Measurements from ENCODE around the gene ZMPSTE24.

The ZMPSTE24 gene

GRCh38 chr1:40258445-40258769 is 371 bp downstream of the ZMPSTE24 start:
- Histone ChIP-seq H3K4me3 (ENCODE audit: extremely low read depth, insufficient read depth, low read length, poor library complexity, severe bottlenecking) (peak overlapping the region; percentile 95), H3K9me3 (ENCODE audit: control insufficient read depth, low read length) (no peaks in the 10 kb centered on the region), H3K36me3 (ENCODE audit: control insufficient read depth, insufficient read depth, low read length) (peaks cover 42% of the 10 kb centered on the region), H3K4me1 (ENCODE audit: control insufficient read depth, insufficient read depth, low read length, poor library complexity, severe bottlenecking) (no peaks in the 10 kb centered on the region), H3K27ac (ENCODE audit: low read depth, low read length, severe bottlenecking) (peak overlapping the region; percentile 74)
- 0% methylated on average over 8 to 10 of the region's 10 CpGs for WGBS, 2 experiments (ENCODE audit: insufficient coverage in 2 of 2)

GRCh38 chr1:40264354-40264781 is 6.3 kb downstream of the ZMPSTE24 start:
- H3K4me3 ChIP-seq (ENCODE audit: extremely low read depth, insufficient read depth, low read length, poor library complexity, severe bottlenecking) = no peak overlapping the region
- no peaks in the 10 kb centered on the region for H3K4me1 ChIP-seq (ENCODE audit: control insufficient read depth, insufficient read depth, low read length, poor library complexity, severe bottlenecking)
- peaks cover 96% of the 10 kb centered on the region for H3K36me3 ChIP-seq (ENCODE audit: control insufficient read depth, insufficient read depth, low read length)
- H3K27ac ChIP-seq (ENCODE audit: low read depth, low read length, severe bottlenecking) = no peak overlapping the region
- H3K9me3 ChIP-seq (ENCODE audit: control insufficient read depth, low read length) = no peaks in the 10 kb centered on the region
- 74 to 93% methylated on average over 2 of the region's 3 CpGs for WGBS, 2 experiments (ENCODE audit: insufficient coverage in 2 of 2)

GRCh38 chr1:40265298-40265697 is 7.3 kb downstream of the ZMPSTE24 start:
- Histone ChIP-seq H3K9me3 (ENCODE audit: control insufficient read depth, low read length) (no peaks in the 10 kb centered on the region), H3K36me3 (ENCODE audit: control insufficient read depth, insufficient read depth, low read length) (peaks cover 96% of the 10 kb centered on the region), H3K4me1 (ENCODE audit: control insufficient read depth, insufficient read depth, low read length, poor library complexity, severe bottlenecking) (no peaks in the 10 kb centered on the region), H3K4me3 (ENCODE audit: extremely low read depth, insufficient read depth, low read length, poor library complexity, severe bottlenecking) (no peak overlapping the region), H3K27ac (ENCODE audit: low read depth, low read length, severe bottlenecking) (no peak overlapping the region)

GRCh38 chr1:40265919-40266318 is 7.9 kb downstream of the ZMPSTE24 start:
- H3K4me3 ChIP-seq (ENCODE audit: extremely low read depth, insufficient read depth, low read length, poor library complexity, severe bottlenecking) = no peak overlapping the region
- H3K9me3 ChIP-seq (ENCODE audit: control insufficient read depth, low read length) = no peaks in the 10 kb centered on the region
- peaks cover 96% of the 10 kb centered on the region for H3K36me3 ChIP-seq (ENCODE audit: control insufficient read depth, insufficient read depth, low read length)
- no peaks in the 10 kb centered on the region for H3K4me1 ChIP-seq (ENCODE audit: control insufficient read depth, insufficient read depth, low read length, poor library complexity, severe bottlenecking)
- no peak overlapping the region for H3K27ac ChIP-seq (ENCODE audit: low read depth, low read length, severe bottlenecking)

- Histone ChIP-seq H3K9me3 (ENCODE audit: control insufficient read depth, low read length) (no peaks in the 10 kb centered on the region), H3K4me3 (ENCODE audit: extremely low read depth, insufficient read depth, low read length, poor library complexity, severe bottlenecking) (no peak overlapping the region), H3K36me3 (ENCODE audit: control insufficient read depth, insufficient read depth, low read length) (peaks cover 96% of the 10 kb centered on the region), H3K27ac (ENCODE audit: low read depth, low read length, severe bottlenecking) (no peak overlapping the region), H3K4me1 (ENCODE audit: control insufficient read depth, insufficient read depth, low read length, poor library complexity, severe bottlenecking) (no peaks in the 10 kb centered on the region)
- WGBS, 2 experiments (ENCODE audit: insufficient coverage in 2 of 2) = 88 to 90% methylated on average over 3 to 5 of the region's 6 CpGs
Measured at GRCh38 chr1:40266786-40267535, 8.9 kb downstream of the ZMPSTE24 start.

- no CpG with 5 or more reads among the region's 2 CpGs for WGBS, 2 experiments (ENCODE audit: insufficient coverage in 2 of 2)
- Histone ChIP-seq H3K9me3 (ENCODE audit: control insufficient read depth, low read length) (no peaks in the 10 kb centered on the region), H3K36me3 (ENCODE audit: control insufficient read depth, insufficient read depth, low read length) (peaks cover 96% of the 10 kb centered on the region), H3K27ac (ENCODE audit: low read depth, low read length, severe bottlenecking) (no peak overlapping the region), H3K4me1 (ENCODE audit: control insufficient read depth, insufficient read depth, low read length, poor library complexity, severe bottlenecking) (no peaks in the 10 kb centered on the region), H3K4me3 (ENCODE audit: extremely low read depth, insufficient read depth, low read length, poor library complexity, severe bottlenecking) (no peak overlapping the region)
Measured at GRCh38 chr1:40267767-40268187, 9.7 kb downstream of the ZMPSTE24 start.

- Histone ChIP-seq H3K36me3 (ENCODE audit: control insufficient read depth, insufficient read depth, low read length) (peaks cover 94% of the 10 kb centered on the region), H3K9me3 (ENCODE audit: control insufficient read depth, low read length) (no peaks in the 10 kb centered on the region), H3K27ac (ENCODE audit: low read depth, low read length, severe bottlenecking) (no peak overlapping the region), H3K4me1 (ENCODE audit: control insufficient read depth, insufficient read depth, low read length, poor library complexity, severe bottlenecking) (no peaks in the 10 kb centered on the region), H3K4me3 (ENCODE audit: extremely low read depth, insufficient read depth, low read length, poor library complexity, severe bottlenecking) (no peak overlapping the region)
Measured at GRCh38 chr1:40268211-40268610, 10.2 kb downstream of the ZMPSTE24 start.

GRCh38 chr1:40270152-40270834 is 12.3 kb downstream of the ZMPSTE24 start:
- H3K4me3 ChIP-seq (ENCODE audit: extremely low read depth, insufficient read depth, low read length, poor library complexity, severe bottlenecking) = no peak overlapping the region
- no peaks in the 10 kb centered on the region for H3K4me1 ChIP-seq (ENCODE audit: control insufficient read depth, insufficient read depth, low read length, poor library complexity, severe bottlenecking)
- 80 to 100% methylated on average over 2 to 3 of the region's 3 CpGs for WGBS, 2 experiments (ENCODE audit: insufficient coverage in 2 of 2)
- H3K9me3 ChIP-seq (ENCODE audit: control insufficient read depth, low read length) = no peaks in the 10 kb centered on the region
- H3K36me3 ChIP-seq (ENCODE audit: control insufficient read depth, insufficient read depth, low read length) = peaks cover 89% of the 10 kb centered on the region
- H3K27ac ChIP-seq (ENCODE audit: low read depth, low read length, severe bottlenecking) = no peak overlapping the region

- no peak overlapping the region for H3K27ac ChIP-seq (ENCODE audit: low read depth, low read length, severe bottlenecking)
- peaks cover 83% of the 10 kb centered on the region for H3K36me3 ChIP-seq (ENCODE audit: control insufficient read depth, insufficient read depth, low read length)
- no peaks in the 10 kb centered on the region for H3K4me1 ChIP-seq (ENCODE audit: control insufficient read depth, insufficient read depth, low read length, poor library complexity, severe bottlenecking)
- no peak overlapping the region for H3K4me3 ChIP-seq (ENCODE audit: extremely low read depth, insufficient read depth, low read length, poor library complexity, severe bottlenecking)
- 93% methylated on average over 2 of the region's 3 CpGs; no CpG with 5 or more reads in 1 of the 2 experiments for WGBS, 2 experiments (ENCODE audit: insufficient coverage in 2 of 2)
- no peaks in the 10 kb centered on the region for H3K9me3 ChIP-seq (ENCODE audit: control insufficient read depth, low read length)
Measured at GRCh38 chr1:40272653-40273213, 14.7 kb downstream of the ZMPSTE24 start.

GRCh38 chr1:40273547-40274166 is 15.6 kb downstream of the ZMPSTE24 start:
- peaks cover 83% of the 10 kb centered on the region for H3K36me3 ChIP-seq (ENCODE audit: control insufficient read depth, insufficient read depth, low read length)
- no peaks in the 10 kb centered on the region for H3K9me3 ChIP-seq (ENCODE audit: control insufficient read depth, low read length)
- no peak overlapping the region for H3K4me3 ChIP-seq (ENCODE audit: extremely low read depth, insufficient read depth, low read length, poor library complexity, severe bottlenecking)
- H3K4me1 ChIP-seq (ENCODE audit: control insufficient read depth, insufficient read depth, low read length, poor library complexity, severe bottlenecking) = no peaks in the 10 kb centered on the region
- WGBS, 2 experiments (ENCODE audit: insufficient coverage in 2 of 2) = 83% methylated on average over 1 of the region's 4 CpGs; no CpG with 5 or more reads in 1 of the 2 experiments
- H3K27ac ChIP-seq (ENCODE audit: low read depth, low read length, severe bottlenecking) = no peak overlapping the region

- Histone ChIP-seq H3K4me3 (ENCODE audit: extremely low read depth, insufficient read depth, low read length, poor library complexity, severe bottlenecking) (no peak overlapping the region), H3K9me3 (ENCODE audit: control insufficient read depth, low read length) (no peaks in the 10 kb centered on the region), H3K4me1 (ENCODE audit: control insufficient read depth, insufficient read depth, low read length, poor library complexity, severe bottlenecking) (no peaks in the 10 kb centered on the region), H3K27ac (ENCODE audit: low read depth, low read length, severe bottlenecking) (no peak overlapping the region), H3K36me3 (ENCODE audit: control insufficient read depth, insufficient read depth, low read length) (peaks cover 80% of the 10 kb centered on the region)
- WGBS, 2 experiments (ENCODE audit: insufficient coverage in 2 of 2) = 100% methylated on average over 2 of the region's 2 CpGs
Measured at GRCh38 chr1:40274331-40274730, 16.3 kb downstream of the ZMPSTE24 start.
